C4-2B (cell line): Measurements from ENCODE around the gene PCDHGA8.

ENCODE experiments used
- H3K27ac ChIP-seq: fragments of 450-650 bp; 2 replicates; pipeline ENCODE4 v1.5.1; 2017
- ZFX ChIP-seq: fragments of 450-650 bp; IDR thresholded peaks from 2 replicates; pipeline ENCODE4 v1.6.1; 2017
- TF ChIP-seq, protein P1 (sequence below): fragments of 450-650 bp; conservative IDR thresholded peaks from 2 replicates; pipeline ENCODE4 v1.5.1; 2017; ENCODE audit warnings: mild to moderate bottlenecking

PCDHGA8 gene

DNA sequence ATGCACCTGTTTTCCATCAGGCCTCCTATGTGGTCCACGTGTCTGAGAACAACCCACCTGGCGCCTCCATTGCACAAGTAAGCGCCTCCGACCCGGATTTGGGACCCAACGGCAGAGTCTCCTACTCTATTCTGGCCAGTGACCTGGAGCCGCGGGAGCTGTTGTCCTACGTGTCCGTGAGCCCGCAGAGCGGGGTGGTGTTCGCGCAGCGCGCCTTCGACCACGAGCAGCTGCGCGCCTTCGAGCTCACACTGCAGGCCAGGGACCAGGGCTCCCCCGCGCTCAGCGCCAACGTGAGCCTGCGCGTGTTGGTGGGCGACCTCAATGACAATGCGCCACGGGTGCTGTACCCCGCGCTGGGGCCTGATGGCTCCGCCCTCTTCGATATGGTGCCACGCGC is 40.8 kb upstream of the PCDHGA8 start:
- no peak overlapping the region for H3K27ac ChIP-seq
- TF ChIP-seq ZFX, result no peak
- TF ChIP-seq, protein P1, sequence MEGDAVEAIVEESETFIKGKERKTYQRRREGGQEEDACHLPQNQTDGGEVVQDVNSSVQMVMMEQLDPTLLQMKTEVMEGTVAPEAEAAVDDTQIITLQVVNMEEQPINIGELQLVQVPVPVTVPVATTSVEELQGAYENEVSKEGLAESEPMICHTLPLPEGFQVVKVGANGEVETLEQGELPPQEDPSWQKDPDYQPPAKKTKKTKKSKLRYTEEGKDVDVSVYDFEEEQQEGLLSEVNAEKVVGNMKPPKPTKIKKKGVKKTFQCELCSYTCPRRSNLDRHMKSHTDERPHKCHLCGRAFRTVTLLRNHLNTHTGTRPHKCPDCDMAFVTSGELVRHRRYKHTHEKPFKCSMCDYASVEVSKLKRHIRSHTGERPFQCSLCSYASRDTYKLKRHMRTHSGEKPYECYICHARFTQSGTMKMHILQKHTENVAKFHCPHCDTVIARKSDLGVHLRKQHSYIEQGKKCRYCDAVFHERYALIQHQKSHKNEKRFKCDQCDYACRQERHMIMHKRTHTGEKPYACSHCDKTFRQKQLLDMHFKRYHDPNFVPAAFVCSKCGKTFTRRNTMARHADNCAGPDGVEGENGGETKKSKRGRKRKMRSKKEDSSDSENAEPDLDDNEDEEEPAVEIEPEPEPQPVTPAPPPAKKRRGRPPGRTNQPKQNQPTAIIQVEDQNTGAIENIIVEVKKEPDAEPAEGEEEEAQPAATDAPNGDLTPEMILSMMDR, result no peak

DNA sequence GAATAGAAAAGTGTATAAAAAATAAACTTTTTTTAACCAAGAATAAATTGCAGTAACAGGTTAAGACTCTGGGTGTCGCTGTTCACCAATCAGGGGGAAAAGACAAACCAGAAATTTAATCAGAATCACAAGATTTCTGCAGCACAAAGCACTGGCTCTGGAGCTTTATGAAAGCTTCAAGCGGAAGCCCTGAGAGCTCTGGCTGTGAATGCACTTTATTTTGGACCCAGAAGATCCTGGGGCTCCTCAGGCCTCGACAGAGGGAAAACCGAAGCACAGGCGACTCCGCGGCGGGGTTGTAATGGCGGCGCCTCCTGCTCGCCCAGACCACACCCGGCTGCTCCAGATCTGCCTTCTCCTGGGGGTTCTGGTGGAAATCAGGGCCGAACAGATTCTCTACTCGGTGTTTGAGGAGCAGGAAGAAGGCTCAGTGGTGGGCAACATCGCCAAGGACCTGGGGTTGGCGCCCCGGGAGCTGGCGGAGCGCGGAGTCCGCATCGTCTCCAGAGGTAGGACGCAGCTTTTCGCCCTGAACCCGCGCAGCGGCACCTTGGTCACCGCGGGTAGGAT is 37.4 kb upstream of the PCDHGA8 start, which contains the start of gene PCDHGA4:
PCDHGA4 (plus strand) TSS at position 122 of the 570 bp plus-strand sequence; CDS start at position 209, 87 bp downstream.
- no peak within 1 kb of the TSS for H3K27ac ChIP-seq
- TF ChIP-seq, protein P1, result peak; percentile 78
- no peak for TF ChIP-seq ZFX

DNA sequence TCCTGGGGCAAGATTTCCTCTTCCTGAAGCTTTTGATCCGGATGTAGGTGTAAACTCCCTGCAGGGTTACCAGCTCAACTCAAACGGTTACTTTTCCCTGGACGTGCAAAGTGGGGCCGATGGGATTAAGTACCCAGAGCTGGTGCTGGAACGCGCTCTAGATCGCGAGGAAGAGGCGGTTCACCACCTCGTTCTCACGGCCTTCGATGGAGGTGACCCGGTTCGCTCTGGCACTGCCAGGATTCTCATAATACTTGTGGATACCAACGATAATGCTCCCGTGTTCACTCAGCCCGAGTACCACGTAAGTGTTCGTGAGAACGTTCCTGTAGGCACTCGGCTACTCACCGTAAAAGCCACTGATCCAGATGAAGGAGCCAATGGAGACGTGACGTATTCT is 36.8 kb upstream of the PCDHGA8 start:
- TF ChIP-seq, protein P1, result no peak
- TF ChIP-seq ZFX, result no peak
- H3K27ac ChIP-seq, result no peak overlapping the region

DNA sequence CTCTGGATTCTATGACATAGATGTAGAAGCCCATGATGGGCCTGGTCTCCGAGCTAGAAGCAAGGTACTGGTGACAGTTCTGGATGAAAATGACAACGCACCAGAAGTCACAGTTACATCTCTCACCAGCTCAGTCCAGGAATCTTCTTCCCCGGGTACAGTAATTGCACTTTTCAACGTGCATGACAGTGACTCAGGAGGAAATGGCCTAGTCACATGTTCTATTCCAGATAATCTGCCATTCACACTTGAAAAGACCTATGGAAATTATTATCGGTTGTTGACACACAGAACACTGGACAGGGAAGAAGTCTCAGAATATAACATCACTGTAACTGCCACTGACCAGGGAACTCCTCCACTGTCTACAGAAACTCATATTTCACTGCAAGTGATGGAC is 36.3 kb upstream of the PCDHGA8 start:
- H3K27ac ChIP-seq, result no peak overlapping the region
- TF ChIP-seq ZFX, result no peak
- TF ChIP-seq, protein P1, result no peak

DNA sequence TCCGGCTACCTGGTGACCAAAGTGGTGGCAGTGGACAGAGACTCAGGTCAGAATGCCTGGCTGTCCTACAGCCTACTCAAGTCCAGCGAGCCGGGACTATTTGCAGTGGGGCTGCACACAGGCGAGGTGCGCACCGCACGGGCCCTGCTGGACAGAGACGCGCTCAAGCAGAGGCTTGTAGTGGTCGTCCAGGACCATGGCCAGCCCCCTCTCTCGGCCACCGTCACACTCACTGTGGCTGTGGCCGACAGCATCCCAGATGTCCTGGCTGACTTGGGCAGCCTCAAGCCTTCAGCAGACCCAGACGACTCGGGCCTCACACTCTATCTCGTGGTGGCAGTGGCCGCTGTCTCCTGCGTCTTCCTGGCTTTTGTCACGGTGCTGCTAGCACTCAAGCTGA is 35.5 kb upstream of the PCDHGA8 start:
- no peak overlapping the region for H3K27ac ChIP-seq
- TF ChIP-seq, protein P1, result no peak
- TF ChIP-seq ZFX, result no peak

DNA sequence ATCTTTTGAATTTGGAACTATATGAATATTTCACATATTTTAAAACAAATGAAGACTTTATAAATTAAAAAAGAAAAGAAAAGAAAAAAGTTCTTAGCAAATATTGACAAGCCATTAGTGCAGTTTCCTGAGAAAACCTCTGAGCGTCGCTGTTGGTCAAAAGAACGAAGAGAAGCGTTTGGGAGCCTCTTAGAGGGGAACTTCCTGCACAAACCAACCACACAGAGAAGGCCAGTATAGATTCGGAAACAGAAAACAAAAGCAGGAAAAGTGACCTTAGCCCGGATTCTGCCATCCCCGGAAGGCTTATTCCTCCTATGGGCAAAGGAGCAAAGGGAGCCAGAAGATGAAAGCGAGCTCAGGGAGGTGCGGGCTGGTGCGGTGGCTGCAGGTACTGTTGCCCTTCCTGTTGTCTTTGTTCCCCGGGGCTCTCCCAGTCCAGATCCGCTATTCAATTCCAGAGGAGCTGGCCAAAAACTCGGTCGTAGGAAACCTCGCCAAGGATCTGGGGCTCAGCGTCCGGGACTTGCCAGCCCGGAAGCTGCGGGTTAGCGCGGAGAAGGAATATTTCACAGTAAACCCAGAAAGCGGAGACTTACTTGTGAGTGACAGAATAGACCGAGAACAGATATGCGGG is 32.5 kb upstream of the PCDHGA8 start, which contains the start of gene PCDHGB2:
PCDHGB2 (plus strand) TSS at position 205 of the 637 bp plus-strand sequence; CDS start at position 347, 142 bp downstream.
- TF ChIP-seq, protein P1, result peak; percentile 70
- no peak for TF ChIP-seq ZFX
- no peak within 1 kb of the TSS for H3K27ac ChIP-seq

DNA sequence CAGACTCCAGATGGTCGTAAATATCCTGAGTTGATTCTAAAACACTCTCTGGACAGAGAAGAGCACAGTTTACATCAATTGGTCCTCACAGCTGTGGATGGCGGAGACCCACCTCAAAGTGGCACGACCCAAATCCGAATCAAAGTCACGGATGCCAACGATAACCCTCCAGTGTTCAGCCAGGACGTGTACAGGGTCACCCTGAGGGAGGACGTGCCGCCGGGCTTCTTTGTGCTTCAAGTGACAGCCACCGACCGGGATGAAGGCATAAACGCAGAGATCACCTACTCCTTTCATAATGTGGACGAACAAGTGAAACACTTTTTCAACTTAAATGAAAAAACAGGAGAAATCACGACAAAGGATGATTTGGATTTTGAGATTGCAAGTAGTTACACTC is 31.7 kb upstream of the PCDHGA8 start:
- no peak overlapping the region for H3K27ac ChIP-seq
- TF ChIP-seq, protein P1, result no peak
- TF ChIP-seq ZFX, result no peak
